ENCODE measurements around the gene FRMD3.

Gene FRMD3

DNA sequence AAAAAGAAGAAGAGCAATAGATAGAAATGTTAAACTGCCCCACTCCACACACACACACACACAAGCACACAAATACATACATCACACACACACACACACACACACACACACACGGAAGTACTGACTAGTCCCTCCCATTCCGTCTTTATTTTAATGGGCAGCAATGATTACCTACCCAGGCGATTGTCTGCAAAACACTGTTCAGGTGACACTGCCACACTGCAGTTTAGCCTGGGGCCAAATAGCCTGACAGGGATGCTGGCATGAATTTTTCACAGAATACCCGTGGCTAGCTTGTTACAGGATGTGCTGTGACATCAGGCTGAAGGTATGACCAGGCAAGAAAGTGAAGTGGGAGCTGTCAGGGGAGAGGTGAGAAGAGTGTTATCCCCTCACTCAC is 86.9 kb downstream of the FRMD3 start:
- no peaks in the 10 kb centered on the region for H3F3A ChIP-seq (ENCODE audit: low read depth)
- H3K4me1 ChIP-seq (ENCODE audit: insufficient read depth, low read length, poor library complexity, severe bottlenecking) = no peaks in the 10 kb centered on the region
- H3K4me3 ChIP-seq (ENCODE audit: low read length, poor library complexity, severe bottlenecking) = no peak overlapping the region
- no peak overlapping the region for H2AFZ ChIP-seq (ENCODE audit: low read length)
- no peaks in the 10 kb centered on the region for H3K9me3 ChIP-seq (ENCODE audit: insufficient read depth, low read depth, low read length)
- H3K79me2 ChIP-seq (ENCODE audit: insufficient read depth, low read length) = no peaks in the 10 kb centered on the region
- H3K27me3 ChIP-seq (ENCODE audit: insufficient read depth, low read length, poor library complexity, severe bottlenecking) = no peaks in the 10 kb centered on the region
- H3K9ac ChIP-seq (ENCODE audit: low read depth, low read length, poor library complexity, severe bottlenecking) = no peak overlapping the region
- TF ChIP-seq, protein P1, sequence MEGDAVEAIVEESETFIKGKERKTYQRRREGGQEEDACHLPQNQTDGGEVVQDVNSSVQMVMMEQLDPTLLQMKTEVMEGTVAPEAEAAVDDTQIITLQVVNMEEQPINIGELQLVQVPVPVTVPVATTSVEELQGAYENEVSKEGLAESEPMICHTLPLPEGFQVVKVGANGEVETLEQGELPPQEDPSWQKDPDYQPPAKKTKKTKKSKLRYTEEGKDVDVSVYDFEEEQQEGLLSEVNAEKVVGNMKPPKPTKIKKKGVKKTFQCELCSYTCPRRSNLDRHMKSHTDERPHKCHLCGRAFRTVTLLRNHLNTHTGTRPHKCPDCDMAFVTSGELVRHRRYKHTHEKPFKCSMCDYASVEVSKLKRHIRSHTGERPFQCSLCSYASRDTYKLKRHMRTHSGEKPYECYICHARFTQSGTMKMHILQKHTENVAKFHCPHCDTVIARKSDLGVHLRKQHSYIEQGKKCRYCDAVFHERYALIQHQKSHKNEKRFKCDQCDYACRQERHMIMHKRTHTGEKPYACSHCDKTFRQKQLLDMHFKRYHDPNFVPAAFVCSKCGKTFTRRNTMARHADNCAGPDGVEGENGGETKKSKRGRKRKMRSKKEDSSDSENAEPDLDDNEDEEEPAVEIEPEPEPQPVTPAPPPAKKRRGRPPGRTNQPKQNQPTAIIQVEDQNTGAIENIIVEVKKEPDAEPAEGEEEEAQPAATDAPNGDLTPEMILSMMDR (conservative IDR thresholded peaks at IDR 0.05; ENCODE audit: low read length) = no peak
- TF ChIP-seq EZH2phosphoT487 (IDR thresholded peaks at IDR 0.05; ENCODE audit: borderline replicate concordance) = no peak
- no peaks in the 10 kb centered on the region for H4K20me1 ChIP-seq (ENCODE audit: insufficient read depth, low read length, poor library complexity, severe bottlenecking)
- H3K36me3 ChIP-seq (ENCODE audit: insufficient read depth, low read length) = no peaks in the 10 kb centered on the region
- H3K9me2 ChIP-seq (replicated peaks; ENCODE audit: low read depth, low read length) = no peaks in the 10 kb centered on the region
- no peak overlapping the region for H3K4me2 ChIP-seq (ENCODE audit: low read depth, low read length, poor library complexity, severe bottlenecking)

DNA sequence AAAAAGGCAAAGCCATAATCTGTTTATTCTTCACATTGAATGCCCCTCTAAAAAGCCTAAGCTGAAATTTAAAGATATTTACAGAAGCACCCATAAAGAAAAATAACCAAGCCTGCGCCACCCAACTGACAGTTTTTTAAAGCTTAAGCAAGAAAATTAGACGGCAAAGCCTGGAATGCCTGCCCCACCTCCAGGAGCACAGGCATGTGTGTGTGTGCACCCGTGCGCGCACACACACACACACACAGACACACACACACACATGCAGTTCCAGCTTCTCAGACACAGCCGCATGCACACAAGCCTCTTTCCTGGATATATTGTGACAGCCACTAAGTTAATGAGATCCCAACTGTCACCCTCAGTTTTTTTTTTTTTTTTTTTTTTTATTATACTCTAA is 88.2 kb downstream of the FRMD3 start:
- no peak for TF ChIP-seq EZH2phosphoT487 (IDR thresholded peaks at IDR 0.05; ENCODE audit: borderline replicate concordance)
- TF ChIP-seq, protein P1 (conservative IDR thresholded peaks at IDR 0.05; ENCODE audit: low read length) = no peak
- Histone ChIP-seq H3K27me3 (ENCODE audit: insufficient read depth, low read length, poor library complexity, severe bottlenecking) (no peaks in the 10 kb centered on the region), H3F3A (ENCODE audit: low read depth) (no peaks in the 10 kb centered on the region)

DNA sequence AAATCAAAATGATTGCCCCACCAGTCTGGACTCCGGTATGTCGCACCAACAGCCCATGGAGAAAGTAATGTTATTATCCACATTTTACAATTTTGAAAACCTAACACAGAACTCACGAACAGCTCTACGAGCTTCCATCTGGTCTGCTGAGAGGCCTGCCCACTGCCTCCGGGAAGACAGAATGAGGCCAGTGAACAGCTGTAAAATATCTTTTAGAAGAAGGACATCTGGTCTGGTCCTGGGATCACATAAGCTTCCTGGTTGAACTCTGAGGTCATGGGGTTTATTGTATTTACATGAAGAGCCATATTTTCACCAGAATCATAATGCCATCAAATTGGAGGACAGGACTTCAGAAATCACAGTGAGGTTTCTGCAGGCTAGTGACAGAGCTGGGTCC is 89.0 kb downstream of the FRMD3 start:
- Histone ChIP-seq H3K79me2 (ENCODE audit: insufficient read depth, low read length) (no peaks in the 10 kb centered on the region), H3F3A (ENCODE audit: low read depth) (no peaks in the 10 kb centered on the region), H3K9me3 (ENCODE audit: insufficient read depth, low read depth, low read length) (no peaks in the 10 kb centered on the region), H3K9ac (ENCODE audit: low read depth, low read length, poor library complexity, severe bottlenecking) (no peak overlapping the region), H3K9me2 (replicated peaks; ENCODE audit: low read depth, low read length) (no peaks in the 10 kb centered on the region), H2AFZ (ENCODE audit: low read length) (no peak overlapping the region), H3K4me3 (ENCODE audit: low read length, poor library complexity, severe bottlenecking) (no peak overlapping the region), H3K27me3 (ENCODE audit: insufficient read depth, low read length, poor library complexity, severe bottlenecking) (no peaks in the 10 kb centered on the region), H3K36me3 (ENCODE audit: insufficient read depth, low read length) (no peaks in the 10 kb centered on the region), H3K4me1 (ENCODE audit: insufficient read depth, low read length, poor library complexity, severe bottlenecking) (no peaks in the 10 kb centered on the region), H3K4me2 (ENCODE audit: low read depth, low read length, poor library complexity, severe bottlenecking) (no peak overlapping the region), H4K20me1 (ENCODE audit: insufficient read depth, low read length, poor library complexity, severe bottlenecking) (no peaks in the 10 kb centered on the region)
- TF ChIP-seq EZH2phosphoT487 (IDR thresholded peaks at IDR 0.05; ENCODE audit: borderline replicate concordance) = no peak
- TF ChIP-seq, protein P1 (conservative IDR thresholded peaks at IDR 0.05; ENCODE audit: low read length) = no peak

More for the DNA sequence above, 88.2 kb downstream of the FRMD3 start:
- Histone ChIP-seq H3K36me3 (ENCODE audit: insufficient read depth, low read length) (no peaks in the 10 kb centered on the region), H3K4me2 (ENCODE audit: low read depth, low read length, poor library complexity, severe bottlenecking) (no peak overlapping the region), H4K20me1 (ENCODE audit: insufficient read depth, low read length, poor library complexity, severe bottlenecking) (no peaks in the 10 kb centered on the region), H3K9me2 (replicated peaks; ENCODE audit: low read depth, low read length) (no peaks in the 10 kb centered on the region), H3K9me3 (ENCODE audit: insufficient read depth, low read depth, low read length) (no peaks in the 10 kb centered on the region), H3K4me1 (ENCODE audit: insufficient read depth, low read length, poor library complexity, severe bottlenecking) (no peaks in the 10 kb centered on the region), H3K4me3 (ENCODE audit: low read length, poor library complexity, severe bottlenecking) (no peak overlapping the region), H3K9ac (ENCODE audit: low read depth, low read length, poor library complexity, severe bottlenecking) (no peak overlapping the region), H3K79me2 (ENCODE audit: insufficient read depth, low read length) (no peaks in the 10 kb centered on the region), H2AFZ (ENCODE audit: low read length) (no peak overlapping the region)
